HFFc6 (cell line): ENCODE data around the gene INSYN1. TPM values are rescaled to one million over a fixed set of nuclear protein-coding genes. Genes with fewer than 3 reads are reported as not detected.

Source experiments
- DNase-seq: peaks from one replicate; pipeline ENCODE4 v3.0.0-alpha.2; 2018
- H3K27ac Mint-ChIP-seq: 2 replicates; pipeline ENCODE4 v1.8.0; 2020; ENCODE audit warnings: mild to moderate bottlenecking, mixed read lengths
- H3K27me3 Mint-ChIP-seq: 2 replicates; pipeline ENCODE4 v1.8.0; 2021; ENCODE audit warnings: mild to moderate bottlenecking, moderate library complexity, mixed read lengths; ENCODE audit not compliant: insufficient read depth
- H3K36me3 Mint-ChIP-seq: 2 replicates; pipeline ENCODE4 v1.8.0; 2021; ENCODE audit warnings: low read depth, mixed read lengths
- H3K4me1 Mint-ChIP-seq: 2 replicates; pipeline ENCODE4 v1.8.0; 2020; ENCODE audit warnings: low read depth, mixed read lengths
- H3K4me3 Mint-ChIP-seq: 2 replicates; pipeline ENCODE4 v1.8.0; 2020; ENCODE audit warnings: mild to moderate bottlenecking, moderate library complexity, mixed read lengths
- H3K9me3 Mint-ChIP-seq: 2 replicates; pipeline ENCODE4 v1.8.0; 2020; ENCODE audit warnings: mild to moderate bottlenecking, mixed read lengths
- CTCF ChIP-seq: fragments of 200-600 bp; sonication (generic); IDR thresholded peaks from 2 replicates; pipeline ENCODE4 v1.5.0; 2021; ENCODE audit warnings: antibody characterized with exemption, mild to moderate bottlenecking
- total RNA-seq, 6 experiments: library from RNA; stranded (reverse); fragmentation: NEBNext Ultra II Directional; extraction: Animal tissue kit (Norgen Biotek cat#: 25700); gene quantifications; 2 replicates in 1 of 6; 3 replicates in 5 of 6; pipeline ENCODE4 v1.2.3, GENCODE V29; 2021

The INSYN1 gene
- total RNA-seq, 6 experiments from 2014 or later: 0.15 to 1.3 (median 0.28) TPM

- Mint-ChIP-seq H3K27ac (no peak overlapping the region), H3K27me3 (peaks cover 35% of the 10 kb centered on the region), H3K4me3 (no peak overlapping the region), H3K4me1 (peaks cover 4% of the 10 kb centered on the region), H3K36me3 (no peaks in the 10 kb centered on the region), H3K9me3 (no peaks in the 10 kb centered on the region)
- TF ChIP-seq CTCF: no peak
- DNase-seq: no peak
Observed at GRCh38 chr15:73747847-73748590, 5.1 kb downstream of the INSYN1 start.

GRCh38 chr15:73746883-73747282 lies 6.3 kb downstream of the INSYN1 start:
- TF ChIP-seq CTCF: no peak
- Mint-ChIP-seq H3K9me3 (no peaks in the 10 kb centered on the region), H3K4me3 (no peak overlapping the region), H3K36me3 (no peaks in the 10 kb centered on the region), H3K27ac (no peak overlapping the region), H3K4me1 (peaks cover 15% of the 10 kb centered on the region), H3K27me3 (peaks cover 35% of the 10 kb centered on the region)
- DNase-seq: no peak

- Mint-ChIP-seq H3K4me3 (no peak overlapping the region), H3K36me3 (no peaks in the 10 kb centered on the region), H3K27ac (no peak overlapping the region), H3K4me1 (peaks cover 21% of the 10 kb centered on the region), H3K27me3 (peaks cover 32% of the 10 kb centered on the region), H3K9me3 (no peaks in the 10 kb centered on the region)
- TF ChIP-seq CTCF: no peak
- DNase-seq: no peak
Observed at GRCh38 chr15:73746261-73746660, 6.9 kb downstream of the INSYN1 start.

GRCh38 chr15:73745073-73745472 lies 8.1 kb downstream of the INSYN1 start:
- peaks cover 26% of the 10 kb centered on the region for H3K4me1 Mint-ChIP-seq
- no peak for TF ChIP-seq CTCF
- no peak for DNase-seq
- no peaks in the 10 kb centered on the region for H3K36me3 Mint-ChIP-seq
- H3K4me3 Mint-ChIP-seq: no peak overlapping the region
- no peak overlapping the region for H3K27ac Mint-ChIP-seq
- no peaks in the 10 kb centered on the region for H3K9me3 Mint-ChIP-seq
- H3K27me3 Mint-ChIP-seq: peaks cover 28% of the 10 kb centered on the region

GRCh38 chr15:73744293-73744692 lies 8.9 kb downstream of the INSYN1 start:
- no peak for TF ChIP-seq CTCF
- peaks cover 21% of the 10 kb centered on the region for H3K27me3 Mint-ChIP-seq
- no peaks in the 10 kb centered on the region for H3K9me3 Mint-ChIP-seq
- H3K27ac Mint-ChIP-seq: no peak overlapping the region
- H3K4me1 Mint-ChIP-seq: peaks cover 26% of the 10 kb centered on the region
- no peaks in the 10 kb centered on the region for H3K36me3 Mint-ChIP-seq
- no peak overlapping the region for H3K4me3 Mint-ChIP-seq
- DNase-seq: no peak
